Fibroblast of the aortic adventitia (primary cell): ENCODE data around the gene CSNK1A1L. TPM values are rescaled to one million over a fixed set of nuclear protein-coding genes. Genes with fewer than 3 reads are reported as not detected.

Experiments used
- DNase-seq: peaks from one replicate; pipeline ENCODE4 v3.0.0-alpha.2; 2010; ENCODE audit warnings: low read depth
- H3K4me3 ChIP-seq: 2 replicates; pipeline ENCODE4 v1.5.1; 2011; ENCODE audit warnings: low read depth, mild to moderate bottlenecking, control low read depth, low read length, moderate library complexity
- total RNA-seq: library from RNA; depleted of rRNA; stranded (reverse); fragments of >200 nt; gene quantifications from 2 replicates; pipeline ENCODE4 v1.2.3, GENCODE V29; 2012; ENCODE audit warnings: low replicate concordance
- TF ChIP-seq, protein P1 (sequence below): IDR thresholded peaks from 2 replicates; pipeline ENCODE4 v1.5.1; 2011; ENCODE audit warnings: mild to moderate bottlenecking, low read length, control low read depth, inconsistent platforms; ENCODE audit not compliant: insufficient read depth

Gene CSNK1A1L
- total RNA-seq, 1 donor, result not detected

DNA sequence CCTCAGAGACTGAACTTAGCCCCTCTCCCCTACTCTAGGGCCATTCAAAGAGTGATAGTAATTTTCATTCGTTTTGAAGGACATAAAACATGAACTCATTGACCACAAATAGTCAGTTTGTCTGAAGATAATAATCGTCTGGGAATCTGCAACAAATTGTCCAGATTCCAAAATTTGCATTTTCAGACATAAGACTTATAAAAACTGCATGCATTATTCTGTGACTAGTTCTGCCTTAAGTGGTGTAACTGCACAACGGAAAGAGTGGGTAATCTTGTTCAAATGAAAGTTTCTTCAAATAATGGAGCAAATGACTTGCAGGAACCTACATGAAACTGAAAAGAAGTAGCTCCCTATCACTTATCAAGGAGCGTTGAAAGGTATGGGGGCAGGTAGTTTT lies 8.4 kb downstream of the CSNK1A1L start:
- TF ChIP-seq, protein P1, sequence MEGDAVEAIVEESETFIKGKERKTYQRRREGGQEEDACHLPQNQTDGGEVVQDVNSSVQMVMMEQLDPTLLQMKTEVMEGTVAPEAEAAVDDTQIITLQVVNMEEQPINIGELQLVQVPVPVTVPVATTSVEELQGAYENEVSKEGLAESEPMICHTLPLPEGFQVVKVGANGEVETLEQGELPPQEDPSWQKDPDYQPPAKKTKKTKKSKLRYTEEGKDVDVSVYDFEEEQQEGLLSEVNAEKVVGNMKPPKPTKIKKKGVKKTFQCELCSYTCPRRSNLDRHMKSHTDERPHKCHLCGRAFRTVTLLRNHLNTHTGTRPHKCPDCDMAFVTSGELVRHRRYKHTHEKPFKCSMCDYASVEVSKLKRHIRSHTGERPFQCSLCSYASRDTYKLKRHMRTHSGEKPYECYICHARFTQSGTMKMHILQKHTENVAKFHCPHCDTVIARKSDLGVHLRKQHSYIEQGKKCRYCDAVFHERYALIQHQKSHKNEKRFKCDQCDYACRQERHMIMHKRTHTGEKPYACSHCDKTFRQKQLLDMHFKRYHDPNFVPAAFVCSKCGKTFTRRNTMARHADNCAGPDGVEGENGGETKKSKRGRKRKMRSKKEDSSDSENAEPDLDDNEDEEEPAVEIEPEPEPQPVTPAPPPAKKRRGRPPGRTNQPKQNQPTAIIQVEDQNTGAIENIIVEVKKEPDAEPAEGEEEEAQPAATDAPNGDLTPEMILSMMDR, result no peak
- no peak overlapping the region for H3K4me3 ChIP-seq
- DNase-seq, result no peak

DNA sequence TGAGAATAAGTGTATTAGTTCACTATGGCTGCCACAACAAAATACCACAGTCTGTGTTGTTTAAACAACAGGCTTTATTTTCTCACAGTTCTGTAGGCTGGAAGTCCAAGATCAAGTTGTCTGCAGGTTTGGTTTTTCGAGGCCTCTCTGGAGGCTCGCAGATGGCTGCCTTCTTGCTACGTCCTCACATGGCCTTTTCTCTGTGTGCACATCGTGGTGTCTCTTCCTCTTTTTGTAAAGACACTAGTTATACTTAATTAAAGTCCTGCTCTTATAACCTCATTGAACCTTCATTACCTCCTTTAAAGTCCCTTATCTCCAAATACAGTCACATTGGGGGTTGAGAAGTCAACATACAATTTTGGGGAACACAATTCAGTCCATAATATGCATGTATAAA lies 10.6 kb downstream of the CSNK1A1L start:
- DNase-seq, result no peak
- TF ChIP-seq, protein P1, result no peak
- H3K4me3 ChIP-seq, result no peak overlapping the region

DNA sequence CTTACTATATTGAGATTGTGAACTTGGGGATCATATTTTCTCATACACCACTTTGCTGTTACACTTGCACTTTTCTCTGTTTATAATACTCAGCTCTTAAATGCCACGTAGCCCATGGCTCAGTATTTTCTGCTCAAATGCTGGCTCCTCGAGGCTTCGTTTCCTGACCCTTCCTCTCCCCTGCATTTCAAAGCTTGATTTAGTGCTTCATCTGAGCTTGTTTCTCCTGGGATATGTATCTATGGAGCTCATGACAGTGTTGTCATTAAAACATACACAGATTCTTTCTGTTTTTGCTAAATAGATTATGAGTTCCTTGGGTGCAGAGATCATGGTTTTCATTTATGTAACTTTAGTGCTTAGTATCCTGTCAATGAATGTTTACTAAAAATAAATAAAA lies 11.4 kb downstream of the CSNK1A1L start:
- H3K4me3 ChIP-seq, result no peak overlapping the region
- TF ChIP-seq, protein P1, result no peak
- DNase-seq, result no peak

DNA sequence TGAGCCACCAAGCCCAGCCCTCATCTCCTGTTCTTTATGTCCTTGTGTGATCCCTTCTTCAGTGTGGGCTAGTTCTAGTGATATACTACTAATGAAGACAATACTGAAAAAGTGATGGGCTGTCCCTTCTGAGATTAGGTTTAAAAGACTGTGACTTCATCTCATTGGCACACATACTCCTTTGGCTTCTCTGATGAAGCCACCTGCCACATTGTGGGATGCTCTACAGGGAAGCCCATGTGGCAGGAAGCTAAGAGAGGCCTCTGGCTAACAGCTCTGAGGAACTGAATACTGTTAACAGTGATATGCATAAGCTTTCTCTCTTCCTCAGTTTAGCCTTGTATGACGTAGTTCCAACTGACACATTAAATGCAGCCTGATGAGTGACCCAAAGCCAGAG lies 13.6 kb downstream of the CSNK1A1L start:
- TF ChIP-seq, protein P1, result no peak
- DNase-seq, result no peak

DNA sequence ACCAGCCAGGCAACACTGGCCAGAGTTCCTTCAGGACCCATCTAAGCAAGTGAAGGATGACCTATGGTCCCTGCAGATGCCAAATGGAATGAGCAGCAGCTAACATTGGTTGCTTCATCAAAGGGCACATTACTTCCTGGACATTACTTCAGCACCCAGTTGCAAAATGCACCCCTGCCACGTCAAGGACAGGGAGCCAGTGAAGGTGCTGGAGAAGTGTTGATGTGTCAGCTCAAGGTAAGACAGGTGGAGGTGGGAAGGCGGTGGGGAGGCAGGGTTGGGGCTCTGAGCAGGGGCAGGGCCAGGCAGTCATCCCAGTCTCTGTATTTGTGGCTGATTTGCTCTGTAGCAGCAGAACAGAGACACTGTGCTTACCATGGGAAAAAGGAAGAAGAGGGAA lies 14.6 kb downstream of the CSNK1A1L start:
- no peak overlapping the region for H3K4me3 ChIP-seq
- DNase-seq, result no peak
- TF ChIP-seq, protein P1, result no peak

More for the DNA sequence above, 13.6 kb downstream of the CSNK1A1L start:
- no peak overlapping the region for H3K4me3 ChIP-seq

DNA sequence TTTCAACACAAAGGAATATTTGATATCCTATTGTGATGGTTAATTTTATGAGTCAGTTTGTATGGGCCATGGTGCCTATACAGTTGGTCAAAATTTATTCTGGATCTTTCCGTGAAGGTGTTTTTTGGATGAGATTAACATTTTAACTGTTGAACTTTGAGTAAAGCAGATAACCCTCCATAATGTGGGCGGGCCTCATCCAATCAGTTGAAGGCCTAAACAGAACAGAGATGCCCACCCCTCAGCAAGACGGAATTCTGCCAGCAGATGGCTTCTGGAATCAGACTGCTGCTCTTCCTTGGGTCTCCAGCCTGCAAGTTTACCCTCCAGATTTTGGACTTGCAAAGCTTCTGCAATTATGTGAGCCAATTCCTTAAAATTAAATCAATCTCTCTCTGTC lies 16.0 kb downstream of the CSNK1A1L start:
- no peak for DNase-seq
- TF ChIP-seq, protein P1, result no peak
- no peak overlapping the region for H3K4me3 ChIP-seq

DNA sequence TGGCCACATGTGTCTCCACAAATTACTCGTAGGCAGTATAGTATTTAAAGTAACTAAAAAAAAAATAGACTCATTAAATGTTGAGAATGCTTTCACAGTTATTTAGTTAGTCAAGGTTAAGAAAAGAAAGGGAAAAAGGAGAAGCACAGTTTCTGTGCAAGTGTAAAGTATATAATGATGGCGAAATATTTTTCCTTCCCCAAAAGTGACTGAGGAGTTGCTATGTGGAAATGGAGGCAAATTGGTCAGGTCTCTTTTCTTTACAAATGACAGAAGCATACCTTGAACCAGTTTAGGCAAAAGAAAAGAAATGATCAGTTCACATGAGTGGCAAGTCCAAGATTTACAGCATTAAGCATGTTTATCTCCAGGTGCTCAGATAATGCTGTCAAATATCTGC lies 18.0 kb downstream of the CSNK1A1L start:
- DNase-seq, result no peak

More for the DNA sequence above, 18.0 kb downstream of the CSNK1A1L start:
- no peak overlapping the region for H3K4me3 ChIP-seq
- TF ChIP-seq, protein P1, result no peak
